Skeletal muscle satellite cell (primary cell): ENCODE measurements around the gene LHX3.
"Not testable (repeated sequence)": the region's sequence is repeated elsewhere in the genome, so short reads cannot be mapped to it uniquely, and the experiment has no call there.

Experiments used
- H3K27me3 ChIP-seq: 2 replicates; pipeline ENCODE4 v1.7.0; 2013; ENCODE audit warnings: low read length; ENCODE audit not compliant: control insufficient read depth, insufficient read depth
- H3K36me3 ChIP-seq: 2 replicates; pipeline ENCODE4 v1.7.0; 2013; ENCODE audit warnings: mild to moderate bottlenecking, control low read depth, low read length; ENCODE audit not compliant: insufficient read depth
- H3K4me1 ChIP-seq: 2 replicates; pipeline ENCODE4 v1.7.0; 2013; ENCODE audit warnings: low read length; ENCODE audit not compliant: control insufficient read depth, insufficient read depth
- H3K4me2 ChIP-seq: 2 replicates; pipeline ENCODE4 v1.7.0; 2013; ENCODE audit warnings: mild to moderate bottlenecking, low read length
- H3K4me3 ChIP-seq: 2 replicates; pipeline ENCODE4 v1.7.0; 2013; ENCODE audit warnings: low read length
- H3K9ac ChIP-seq: 2 replicates; pipeline ENCODE4 v1.7.0; 2013; ENCODE audit warnings: mild to moderate bottlenecking, low read depth, low read length, moderate library complexity
- H3K9me3 ChIP-seq: replicated peaks from 2 replicates; pipeline ENCODE4 v1.7.0; 2013; ENCODE audit warnings: mild to moderate bottlenecking, control low read depth, low read length

Gene LHX3

DNA sequence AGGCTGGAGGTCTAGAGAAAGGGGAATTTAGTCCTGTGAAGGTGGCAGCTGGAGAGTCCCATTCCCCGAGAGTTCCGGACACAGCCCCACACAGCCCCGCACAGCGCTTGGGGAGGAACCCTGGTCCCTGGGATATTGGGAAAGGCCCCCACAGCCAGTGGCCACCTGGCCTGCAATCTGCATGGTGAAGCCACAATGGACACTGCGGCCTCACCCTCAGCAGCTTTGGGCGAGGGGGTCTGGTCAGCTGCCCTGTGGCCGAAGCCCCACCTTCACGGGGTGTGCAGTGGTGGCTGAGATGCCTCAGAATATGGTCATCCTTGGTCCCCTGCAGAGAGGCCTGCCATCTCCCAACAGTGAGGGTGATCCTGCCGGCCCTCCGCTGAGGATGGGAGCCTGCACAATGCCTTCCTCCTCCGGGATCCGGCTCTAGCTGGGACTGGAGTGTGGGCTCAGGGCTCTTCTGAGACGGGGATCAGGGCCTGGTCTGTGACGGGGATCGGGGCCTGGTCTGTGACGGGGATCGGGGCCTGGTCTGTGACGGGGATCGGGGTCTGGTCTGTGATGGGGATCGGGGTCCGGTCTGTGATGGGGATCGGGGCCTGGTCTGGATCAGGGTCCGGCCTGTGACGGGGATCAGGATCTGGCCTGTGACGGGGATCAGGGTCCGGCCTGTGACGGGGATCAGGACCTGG is 52.9 kb downstream of the LHX3 start:
- Histone ChIP-seq H3K4me1 (no peaks in the 10 kb centered on the region), H3K9ac (no peak overlapping the region), H3K27me3 (peaks cover 42% of the 10 kb centered on the region), H3K4me2 (no peak overlapping the region), H3K36me3 (no peaks in the 10 kb centered on the region), H3K4me3 (no peak overlapping the region), H3K9me3 (no peaks in the 10 kb centered on the region)

DNA sequence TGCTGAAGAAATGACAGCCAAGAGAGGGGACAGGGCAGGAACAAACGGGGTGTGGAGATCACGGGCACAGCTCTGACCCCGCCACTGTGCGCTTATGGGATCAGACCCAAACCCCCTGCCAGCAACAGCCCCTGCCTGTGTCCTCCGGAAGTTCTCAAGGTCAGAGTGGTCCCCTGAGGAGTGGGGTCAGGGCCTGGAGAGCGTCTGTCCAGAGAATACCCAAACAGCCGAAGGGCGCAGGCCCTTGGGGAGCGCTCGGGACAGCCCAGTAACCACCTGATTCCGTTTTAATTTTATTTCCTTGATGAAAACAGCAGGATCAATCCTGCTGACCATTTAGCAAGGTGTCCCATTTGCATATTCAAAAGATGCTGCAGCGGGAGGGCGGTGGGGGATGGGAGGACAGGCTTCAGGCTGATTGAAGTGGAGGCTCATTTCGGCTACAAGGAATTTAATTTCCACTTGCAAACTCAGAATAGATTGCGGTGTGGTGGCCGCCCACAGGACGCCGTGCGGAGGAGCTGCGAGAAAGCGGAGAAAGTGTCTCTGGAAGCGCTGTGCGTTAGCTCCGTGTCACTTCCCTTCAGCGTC is 53.6 kb downstream of the LHX3 start:
- Histone ChIP-seq H3K27me3 (peaks cover 39% of the 10 kb centered on the region), H3K4me2 (no peak overlapping the region), H3K4me3 (no peak overlapping the region), H3K4me1 (no peaks in the 10 kb centered on the region), H3K9ac (no peak overlapping the region), H3K36me3 (no peaks in the 10 kb centered on the region), H3K9me3 (no peaks in the 10 kb centered on the region)

DNA sequence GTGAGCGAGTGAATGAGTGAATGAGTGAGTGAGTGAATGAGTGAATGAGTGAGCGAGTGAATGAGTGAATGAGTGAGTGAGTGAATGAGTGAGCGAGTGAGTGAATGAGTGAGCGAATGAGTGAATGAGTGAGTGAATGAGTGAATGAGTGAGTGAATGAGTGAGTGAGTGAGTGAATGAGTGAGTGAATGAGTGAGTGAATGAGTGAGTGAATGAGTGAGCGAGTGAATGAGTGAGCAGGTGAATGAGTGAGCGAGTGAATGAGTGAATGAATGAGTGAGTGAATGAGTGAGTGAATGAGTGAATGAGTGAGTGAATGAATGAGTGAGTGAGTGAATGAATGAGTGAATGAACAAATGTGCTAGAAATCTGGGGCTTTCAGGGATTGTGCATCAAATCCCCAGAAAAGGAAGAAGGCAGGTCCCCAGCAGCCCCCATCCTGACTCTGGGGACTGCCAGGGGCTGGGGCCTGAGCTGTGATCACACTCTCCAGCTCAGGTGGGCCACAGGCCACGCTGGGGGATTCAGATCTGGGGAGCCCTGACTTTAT is 54.2 kb downstream of the LHX3 start:
- H3K36me3 ChIP-seq, H3K9me3 ChIP-seq, H3K4me2 ChIP-seq, H3K9ac ChIP-seq, H3K4me3 ChIP-seq, H3K4me1 ChIP-seq: not testable (repeated sequence)
- H3K27me3 ChIP-seq = peaks cover 39% of the 10 kb centered on the region

DNA sequence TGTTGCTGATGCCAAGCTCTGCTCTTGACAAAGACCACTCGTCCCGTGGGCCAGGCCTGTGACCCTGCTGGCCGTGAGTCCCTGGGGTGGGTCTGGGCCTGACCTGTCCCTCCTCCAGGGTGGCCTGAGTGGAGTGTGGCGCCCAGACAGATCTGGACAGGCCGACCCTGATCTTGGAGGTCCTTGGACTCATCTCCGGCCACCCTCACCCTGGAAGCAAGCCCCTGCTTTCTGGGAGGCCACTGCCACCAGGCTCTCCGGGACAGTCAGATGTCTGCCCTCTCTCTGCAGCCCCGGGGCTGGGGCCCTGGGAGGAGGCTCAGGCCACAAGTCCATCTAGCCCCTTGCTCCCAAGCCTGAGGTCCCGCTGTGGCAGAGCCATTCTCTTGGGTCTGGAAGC is 55.1 kb downstream of the LHX3 start:
- H3K27me3 ChIP-seq = peaks cover 39% of the 10 kb centered on the region

DNA sequence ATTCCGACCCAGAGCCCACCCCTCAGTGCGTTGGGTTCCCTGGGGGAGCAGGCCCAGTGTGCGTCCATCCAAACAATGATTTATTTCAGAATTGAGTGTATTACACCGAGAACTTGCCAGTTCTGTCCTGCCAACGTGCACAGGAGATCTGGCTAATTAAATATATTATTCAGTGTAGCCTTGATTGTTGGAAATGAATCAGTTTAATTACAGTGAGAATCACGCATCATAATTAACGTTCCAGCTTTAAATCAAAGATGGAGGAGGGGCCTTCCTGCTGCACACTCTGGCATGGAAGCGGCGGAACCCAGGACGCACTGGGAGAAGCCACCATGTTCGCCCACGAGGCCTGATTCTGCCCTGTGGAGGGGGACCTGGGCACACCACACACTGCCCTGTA is 55.6 kb downstream of the LHX3 start:
- H3K4me3 ChIP-seq = no peak overlapping the region
- H3K9me3 ChIP-seq = no peaks in the 10 kb centered on the region
- H3K27me3 ChIP-seq = peaks cover 40% of the 10 kb centered on the region
- no peaks in the 10 kb centered on the region for H3K36me3 ChIP-seq
- H3K4me2 ChIP-seq = no peak overlapping the region
- no peaks in the 10 kb centered on the region for H3K4me1 ChIP-seq
- no peak overlapping the region for H3K9ac ChIP-seq

More for the DNA sequence above, 55.1 kb downstream of the LHX3 start:
- Histone ChIP-seq H3K4me1 (no peaks in the 10 kb centered on the region), H3K9me3 (no peaks in the 10 kb centered on the region), H3K36me3 (no peaks in the 10 kb centered on the region), H3K4me2 (no peak overlapping the region), H3K4me3 (no peak overlapping the region), H3K9ac (no peak overlapping the region)

DNA sequence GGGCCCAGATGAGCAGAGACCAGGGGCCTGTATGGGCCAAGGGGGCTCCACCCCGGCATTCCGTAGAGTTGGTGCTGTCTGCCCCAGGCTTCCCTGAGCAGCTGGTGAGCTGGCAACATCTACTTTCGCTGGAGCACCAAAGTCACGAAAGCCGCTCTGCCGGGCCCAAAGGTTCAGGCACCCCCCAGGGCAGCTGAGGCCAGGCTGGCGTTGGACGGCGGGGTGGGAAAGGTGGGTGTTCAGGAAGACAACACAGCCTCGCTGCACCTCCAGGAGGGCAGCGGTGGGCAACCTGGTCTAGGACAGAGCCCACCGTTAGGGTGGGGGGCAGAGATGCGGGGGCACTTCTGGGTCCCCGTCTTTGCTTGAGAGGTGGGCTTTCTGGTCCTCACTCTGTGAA is 56.2 kb downstream of the LHX3 start:
- H3K27me3 ChIP-seq = peaks cover 44% of the 10 kb centered on the region
- no peaks in the 10 kb centered on the region for H3K36me3 ChIP-seq
- H3K4me3 ChIP-seq = no peak overlapping the region
- no peaks in the 10 kb centered on the region for H3K9me3 ChIP-seq
- no peaks in the 10 kb centered on the region for H3K4me1 ChIP-seq
- H3K4me2 ChIP-seq = no peak overlapping the region
- no peak overlapping the region for H3K9ac ChIP-seq

DNA sequence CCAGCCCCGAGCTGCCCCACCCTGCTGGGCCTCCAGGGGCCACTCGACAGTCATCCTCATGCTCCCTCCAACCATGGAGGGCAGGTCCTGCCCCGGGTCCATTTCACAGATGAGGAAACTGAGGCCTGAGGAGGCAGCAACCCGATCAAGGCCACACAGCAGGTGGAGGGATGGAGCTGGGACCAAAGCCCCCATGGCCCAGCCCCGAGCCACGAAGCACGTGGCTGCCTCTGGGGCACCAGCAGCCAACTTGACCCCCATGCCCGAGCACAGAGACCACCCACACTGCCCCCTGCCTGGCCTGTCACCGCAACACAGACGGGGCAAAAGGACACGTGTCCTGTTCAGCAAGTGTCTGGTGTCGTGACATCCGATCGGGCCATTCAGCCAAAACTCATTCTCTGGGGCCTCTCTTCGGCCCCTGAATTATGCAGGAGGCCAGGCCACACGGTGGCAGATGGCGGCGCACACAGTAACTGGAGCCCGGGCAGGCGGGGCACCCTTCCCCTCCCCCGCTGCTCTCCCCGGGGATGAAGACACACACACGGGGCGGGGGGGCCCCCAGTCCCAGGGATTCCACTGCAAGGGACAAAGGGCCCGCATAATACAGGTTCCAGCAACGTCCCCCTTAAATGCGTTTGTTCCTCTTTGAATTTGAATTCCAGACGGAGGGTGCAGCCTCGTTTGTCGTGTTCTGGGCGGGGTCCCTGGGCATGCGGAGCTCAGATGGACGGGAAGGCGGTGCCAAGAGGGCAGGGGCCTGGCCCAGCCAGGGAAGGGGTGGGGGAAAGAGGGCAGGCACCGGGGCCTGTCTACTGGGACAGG is 56.8 kb downstream of the LHX3 start:
- H3K36me3 ChIP-seq = no peaks in the 10 kb centered on the region
- no peak overlapping the region for H3K9ac ChIP-seq
- peaks cover 44% of the 10 kb centered on the region for H3K27me3 ChIP-seq
- no peak overlapping the region for H3K4me3 ChIP-seq
- H3K9me3 ChIP-seq = no peaks in the 10 kb centered on the region
- H3K4me2 ChIP-seq = peak overlapping the region; percentile 20
- H3K4me1 ChIP-seq = no peaks in the 10 kb centered on the region

DNA sequence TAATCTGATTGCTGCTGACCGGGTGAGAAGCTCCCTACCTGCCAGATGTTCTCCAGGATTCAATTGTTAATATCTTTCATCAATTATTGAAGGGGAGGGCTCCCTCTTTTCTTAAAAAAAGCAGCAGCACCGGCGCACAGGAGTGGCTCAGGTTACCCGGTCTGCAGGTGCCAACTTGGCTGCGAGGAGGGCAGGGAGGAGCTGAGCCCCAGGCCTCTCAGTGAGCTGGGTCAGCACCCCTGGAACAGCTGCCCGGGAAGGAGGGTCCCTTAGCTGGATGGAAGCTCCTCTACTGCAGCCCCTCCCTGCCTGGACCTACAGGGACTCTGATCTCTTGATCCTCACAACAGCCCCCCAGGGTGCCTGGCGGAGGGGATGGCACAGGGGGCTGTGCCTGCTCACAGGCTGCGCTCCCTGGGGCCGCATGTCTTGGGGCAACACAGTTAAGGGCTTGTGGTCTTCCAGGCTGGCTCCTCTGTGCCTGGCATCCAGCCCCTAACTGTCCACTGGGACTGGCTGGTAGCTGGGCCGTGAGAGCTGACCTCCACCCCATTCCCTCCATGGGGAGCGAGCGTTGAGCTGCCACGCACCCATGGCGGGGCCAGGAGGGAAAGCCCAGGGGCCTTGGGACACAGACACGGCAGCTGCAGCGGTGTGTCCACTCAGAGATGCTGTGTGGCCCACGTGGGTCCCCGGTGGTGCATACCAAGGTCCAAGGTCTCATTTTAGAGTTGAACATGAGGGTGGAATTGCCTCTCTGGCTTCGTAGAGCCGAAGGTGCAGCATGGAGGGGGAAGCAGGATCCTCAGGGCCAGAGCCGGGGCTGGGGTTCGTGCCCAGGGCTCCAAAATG is 57.7 kb downstream of the LHX3 start:
- Histone ChIP-seq H3K4me3 (no peak overlapping the region), H3K9ac (no peak overlapping the region), H3K9me3 (no peaks in the 10 kb centered on the region), H3K27me3 (peaks cover 44% of the 10 kb centered on the region), H3K36me3 (no peaks in the 10 kb centered on the region), H3K4me2 (no peak overlapping the region), H3K4me1 (no peaks in the 10 kb centered on the region)
